HepG2 (cell line): Measurements from ENCODE around the gene ZNF618. TPM values are rescaled to one million over a fixed set of nuclear protein-coding genes. Genes with fewer than 3 reads are reported as not detected.

Experiments
- ATAC-seq: fragments of 200-7000 bp; cut with Tn5 transposase; 3 replicates; pipeline ENCODE4 v1.9.1; 2020; ENCODE audit warnings: mild to moderate bottlenecking, moderate library complexity
- BruUV-seq: library from RNA; stranded (reverse); fragments of 400-500 nt; replicated peaks from 2 replicates; lab custom pipeline; 2021; lab: Mats Ljungman, UMichigan
- CTCF ChIA-PET: fragments of 300-600 bp; formaldehyde crosslinking; extraction: SDS; loops from one replicate; lab custom pipeline; 2021; ENCODE audit warnings: low total read pairs, inconsistent platforms, low intra/inter-chr PET ratio; lab: Yijun Ruan, JAX
- POLR2A ChIA-PET: fragments of 350-600 bp; sonication (Branson Sonifier 250); formaldehyde crosslinking; loops from one replicate; lab custom pipeline; 2020; ENCODE audit warnings: antibody characterized with exemption, inconsistent platforms; lab: Yijun Ruan, JAX
- DNase-seq: peaks from one replicate; pipeline ENCODE4 v3.0.0-alpha.2; 2015; ENCODE audit warnings: low spot score
- FAIRE-seq: peaks from 3 replicates; lab custom pipeline; 2011; peaks lifted over from hg19 to GRCh38; lab: Jason Lieb, UNC
- H2AFZ ChIP-seq: one replicate; pipeline ENCODE4 v1.6.1; 2011; ENCODE audit warnings: low read length, inconsistent platforms
- H3K27ac ChIP-seq: fragments of 300-600 bp; 3 replicates; pipeline ENCODE4 v1.8.0; 2011; ENCODE audit warnings: mixed run types, mild to moderate bottlenecking, mixed read lengths, low read length, inconsistent platforms; ENCODE audit not compliant: insufficient read depth; ENCODE audit errors: extremely low read length
- H3K27me3 ChIP-seq, 2 experiments: fragments of 200-600 bp in 1 of 2; 2 replicates in 1 of 2; 3 replicates in 1 of 2; pipeline versions ENCODE4 v1.6.0 to v1.8.0; 2011; ENCODE audit warnings: low read length in 2 of 2, mild to moderate bottlenecking in 2 of 2, moderate library complexity in 2 of 2, inconsistent platforms in 1 of 2; ENCODE audit not compliant: insufficient read depth in 2 of 2, control insufficient read depth in 1 of 2
- H3K36me3 ChIP-seq, 2 experiments: fragments of 200-600 bp in 1 of 2; replicated peaks in 1 of 2; 2 replicates in 1 of 2; 3 replicates in 1 of 2; pipeline versions ENCODE4 v1.5.1 to v1.8.0; 2011; ENCODE audit warnings: low read length in 2 of 2, inconsistent platforms in 1 of 2; ENCODE audit not compliant: insufficient read depth in 2 of 2, control insufficient read depth in 1 of 2
- H3K4me1 ChIP-seq: 2 replicates; pipeline ENCODE4 v1.5.1; 2012; ENCODE audit warnings: low read length, inconsistent platforms; ENCODE audit not compliant: insufficient read depth
- H3K4me2 ChIP-seq: 2 replicates; pipeline ENCODE4 v1.6.0; 2011; ENCODE audit warnings: low read depth, low read length, inconsistent platforms
- H3K4me3 ChIP-seq, 3 experiments: fragments of 200-600 bp in 1 of 3; sonication (generic), shearing (Covaris generic) in 1 of 3; replicated peaks in 1 of 3; 2 replicates each; pipeline ENCODE4 v1.5.1; 2011 to 2016; ENCODE audit warnings: low read length in 3 of 3, inconsistent platforms in 2 of 3, low read depth in 2 of 3, mild to moderate bottlenecking in 2 of 3, control low read depth in 1 of 3, mixed read lengths in 1 of 3; ENCODE audit not compliant: insufficient read depth in 1 of 3
- H3K79me2 ChIP-seq: one replicate; pipeline ENCODE4 v1.6.1; 2011; ENCODE audit warnings: low read length, inconsistent platforms; ENCODE audit not compliant: insufficient read depth
- H3K9ac ChIP-seq: 2 replicates; pipeline ENCODE4 v1.6.0; 2011; ENCODE audit warnings: mild to moderate bottlenecking, low read depth, low read length, inconsistent platforms; ENCODE audit not compliant: insufficient read depth
- H3K9me3 ChIP-seq: 2 replicates; pipeline ENCODE4 v1.5.1; 2012; ENCODE audit warnings: mild to moderate bottlenecking, low read length
- H4K20me1 ChIP-seq: 2 replicates; pipeline ENCODE4 v1.6.0; 2011; ENCODE audit warnings: inconsistent platforms, mild to moderate bottlenecking, low read length, moderate library complexity; ENCODE audit not compliant: insufficient read depth
- ATF1 ChIP-seq: IDR thresholded peaks from 2 replicates; pipeline ENCODE4 v1.6.1; 2016; ENCODE audit warnings: mild to moderate bottlenecking, control low read depth
- CTCF ChIP-seq: sonication (generic); formaldehyde crosslinking; IDR thresholded peaks from 2 replicates; pipeline ENCODE4 v1.5.0; 2020; ENCODE audit warnings: mild to moderate bottlenecking, missing genetic modification reagents, moderate library complexity
- JDP2 ChIP-seq: sonication (generic); formaldehyde crosslinking; IDR thresholded peaks from 2 replicates; pipeline ENCODE4 v1.8.1; 2022; ENCODE audit warnings: missing genetic modification reagents, borderline replicate concordance
- SMC3 ChIP-seq: IDR thresholded peaks from 2 replicates; pipeline ENCODE4 v1.6.1; 2011; ENCODE audit warnings: low read length, improper control_type of control experiment
- STAG1 ChIP-seq: sonication (generic); formaldehyde crosslinking; IDR thresholded peaks from 2 replicates; pipeline ENCODE4 v1.4.0; 2020; ENCODE audit warnings: missing genetic modification reagents
- XRCC5 ChIP-seq: fragments of 200-400 bp; formaldehyde crosslinking; optimal IDR thresholded peaks from 2 replicates; pipeline ENCODE3; 2017; ENCODE audit warnings: mild to moderate bottlenecking, low read length
- WGBS: methylation state at CpG from one replicate; pipeline ENCODE4 v1.1.6; 2017; ENCODE audit warnings: low lambda C conversion rate; 5-methylcytosine and 5-hydroxymethylcytosine counted together
- in situ Hi-C: cut with HindIII; loops from 2 replicates; pipeline ENCODE4 v1.10.0; 2017; ENCODE audit warnings: low pct_unique_long_range_greater_than_20kb; ENCODE audit not compliant: extremely low pct_ligation_motif_present
- intact Hi-C: fragments of 100-400 bp; cut with micrococcal nuclease; formaldehyde crosslinking; loops from one replicate; pipeline ENCODE4 v1.10.0; 2022; ENCODE audit not compliant: unreplicated experiment
- polyA plus RNA-seq, 8 experiments: library from polyadenylated mRNA; depleted of rRNA in 3 of 8; stranded (reverse) in 7 of 8; unstranded in 1 of 8; fragments of >200 nt; fragmentation: Illumina TruSeq in 4 of 8; extraction: Trizol in 4 of 8; gene quantifications; 2 replicates each; pipeline versions ENCODE4 v1.2.1 to v1.2.3, GENCODE V29; 2011 to 2016; ENCODE audit warnings: low read depth in 4 of 8, missing spikeins in 1 of 8, mixed read lengths in 1 of 8; ENCODE audit not compliant: insufficient read depth in 1 of 8
- total RNA-seq, 5 experiments: library from RNA; depleted of rRNA; stranded (reverse); fragments of >200 nt; fragmentation: Illumina TruSeq; extraction: Trizol; gene quantifications; 2 replicates each; pipeline ENCODE4 v1.2.3, GENCODE V29; 2016; ENCODE audit warnings: low read depth in 1 of 5
- TF ChIP-seq, protein P1 (sequence below): sonication (generic); formaldehyde crosslinking; IDR thresholded peaks from 2 replicates; pipeline ENCODE4 v1.5.1; 2020; ENCODE audit warnings: mild to moderate bottlenecking, missing genetic modification reagents, moderate library complexity

ZNF618 gene
- total and polyA plus RNA-seq, 2 of the 13 experiments (the other 11 are each of a cell fraction or from before 2014, with no cell fraction given): 0.07 TPM

DNA sequence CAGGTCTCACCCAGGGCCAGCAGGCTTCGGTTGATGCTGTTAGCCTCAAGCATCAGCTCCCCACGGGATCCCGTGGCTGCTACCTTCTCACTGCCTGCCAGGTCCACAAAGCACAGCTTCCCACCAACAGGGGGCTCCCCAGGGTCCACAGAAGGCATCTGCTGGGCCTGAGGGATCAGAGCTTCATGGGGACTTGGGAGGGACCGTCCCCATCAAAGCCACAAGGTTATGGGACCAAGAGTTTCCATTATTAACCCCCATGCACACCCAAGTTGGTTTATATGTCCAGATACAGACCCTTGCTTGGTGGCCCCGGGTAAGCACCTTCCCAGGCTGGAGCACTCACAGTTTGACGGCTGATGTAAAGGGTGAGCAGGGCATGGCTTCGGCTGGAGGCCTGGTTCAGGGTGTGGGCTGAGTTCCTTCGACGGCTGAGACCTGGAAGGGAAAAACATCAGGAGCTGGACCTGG, 220.0 kb downstream of the ZNF618 start:
- Histone ChIP-seq H3K4me1 (peaks cover 43% of the 10 kb centered on the region), H3K9ac (no peak overlapping the region), H3K4me2 (no peak overlapping the region), H3K36me3 (peaks cover 3% of the 10 kb centered on the region in 2 experiments; a peak in 1 of 5 replicates), H3K27me3 (no peaks in the 10 kb centered on the region)
- peak; percentile 45 for ATAC-seq
- no peak for FAIRE-seq
- BruUV-seq: no TSS peak
- in situ Hi-C loops: loop anchor here (5.0 kb wide), 1 partner anchor 196 kb away; no protein-coding TSS in a partner anchor
- TF ChIP-seq XRCC5 (peak; percentile 73), STAG1 (peak; percentile 66), ATF1 (no peak), JDP2 (CRISPR knock-in tag) (no peak), SMC3 (peak; percentile 22; the same call in 1 of the 2 replicates), CTCF (CRISPR knock-in tag) (peak; percentile 61)
- TF ChIP-seq, protein P1, sequence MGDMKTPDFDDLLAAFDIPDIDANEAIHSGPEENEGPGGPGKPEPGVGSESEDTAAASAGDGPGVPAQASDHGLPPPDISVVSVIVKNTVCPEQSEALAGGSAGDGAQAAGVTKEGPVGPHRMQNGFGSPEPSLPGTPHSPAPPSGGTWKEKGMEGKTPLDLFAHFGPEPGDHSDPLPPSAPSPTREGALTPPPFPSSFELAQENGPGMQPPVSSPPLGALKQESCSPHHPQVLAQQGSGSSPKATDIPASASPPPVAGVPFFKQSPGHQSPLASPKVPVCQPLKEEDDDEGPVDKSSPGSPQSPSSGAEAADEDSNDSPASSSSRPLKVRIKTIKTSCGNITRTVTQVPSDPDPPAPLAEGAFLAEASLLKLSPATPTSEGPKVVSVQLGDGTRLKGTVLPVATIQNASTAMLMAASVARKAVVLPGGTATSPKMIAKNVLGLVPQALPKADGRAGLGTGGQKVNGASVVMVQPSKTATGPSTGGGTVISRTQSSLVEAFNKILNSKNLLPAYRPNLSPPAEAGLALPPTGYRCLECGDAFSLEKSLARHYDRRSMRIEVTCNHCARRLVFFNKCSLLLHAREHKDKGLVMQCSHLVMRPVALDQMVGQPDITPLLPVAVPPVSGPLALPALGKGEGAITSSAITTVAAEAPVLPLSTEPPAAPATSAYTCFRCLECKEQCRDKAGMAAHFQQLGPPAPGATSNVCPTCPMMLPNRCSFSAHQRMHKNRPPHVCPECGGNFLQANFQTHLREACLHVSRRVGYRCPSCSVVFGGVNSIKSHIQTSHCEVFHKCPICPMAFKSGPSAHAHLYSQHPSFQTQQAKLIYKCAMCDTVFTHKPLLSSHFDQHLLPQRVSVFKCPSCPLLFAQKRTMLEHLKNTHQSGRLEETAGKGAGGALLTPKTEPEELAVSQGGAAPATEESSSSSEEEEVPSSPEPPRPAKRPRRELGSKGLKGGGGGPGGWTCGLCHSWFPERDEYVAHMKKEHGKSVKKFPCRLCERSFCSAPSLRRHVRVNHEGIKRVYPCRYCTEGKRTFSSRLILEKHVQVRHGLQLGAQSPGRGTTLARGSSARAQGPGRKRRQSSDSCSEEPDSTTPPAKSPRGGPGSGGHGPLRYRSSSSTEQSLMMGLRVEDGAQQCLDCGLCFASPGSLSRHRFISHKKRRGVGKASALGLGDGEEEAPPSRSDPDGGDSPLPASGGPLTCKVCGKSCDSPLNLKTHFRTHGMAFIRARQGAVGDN (CRISPR knock-in tag): peak; percentile 22; the same call in 1 of the 2 replicates
- TF ChIP-seq, all 625 proteins: peak for 5
- 81% methylated on average over 5 of the region's 9 CpGs for WGBS
- DNase-seq: no peak
- Histone ChIP-seq H2AFZ (no peak overlapping the region), H4K20me1 (no peaks in the 10 kb centered on the region), H3K79me2 (no peaks in the 10 kb centered on the region), H3K4me3 (no peak overlapping the region), H3K27ac (no peak overlapping the region), H3K9me3 (no peaks in the 10 kb centered on the region)
- CTCF ChIA-PET: no interaction called here
- intact Hi-C loops: no loop called here
- POLR2A ChIA-PET: interaction anchor here (2.0 to 2.2 kb wide), 2 partner anchors 13 to 22 kb away, joined by 5 to 14 read pairs; no protein-coding TSS in a partner anchor
